Activated B cell treated with CpG ODN at 0.5 μM for 24 hours (primary cell): ENCODE results near the gene ANAPC13. TPM values are rescaled to one million over a fixed set of nuclear protein-coding genes. Genes with fewer than 3 reads are reported as not detected.

Source experiments
- ATAC-seq: fragments of 200-7000 bp; cut with Tn5 transposase; one replicate; pipeline ENCODE4 v1.10.0; 2021; ENCODE audit warnings: low read depth, mild to moderate bottlenecking, moderate library complexity
- CTCF ChIA-PET: fragments of 350-600 bp; sonication (Branson Sonifier 250); formaldehyde crosslinking; loops from one replicate; lab custom pipeline; 2021; ENCODE audit warnings: antibody characterized with exemption; lab: Charles Lee
- POLR2A ChIA-PET: fragments of 350-600 bp; sonication (Branson Sonifier 250); formaldehyde crosslinking; loops from one replicate; lab custom pipeline; 2021; ENCODE audit warnings: antibody characterized with exemption; lab: Charles Lee
- DNase-seq: peaks from one replicate; pipeline ENCODE4 v3.0.0; 2022
- H3K27ac Mint-ChIP-seq: one replicate; pipeline ENCODE4 v1.8.0; 2020; ENCODE audit warnings: mixed read lengths
- H3K27me3 Mint-ChIP-seq: one replicate; pipeline ENCODE4 v1.8.0; 2021; ENCODE audit warnings: mixed read lengths
- H3K36me3 Mint-ChIP-seq: one replicate; pipeline ENCODE4 v1.8.0; 2021; ENCODE audit warnings: low read depth, mixed read lengths
- H3K4me1 Mint-ChIP-seq: one replicate; pipeline ENCODE4 v1.8.0; 2021; ENCODE audit warnings: mixed read lengths
- H3K4me3 Mint-ChIP-seq: one replicate; pipeline ENCODE4 v1.8.0; 2020; ENCODE audit warnings: mild to moderate bottlenecking, mixed read lengths
- H3K9me3 Mint-ChIP-seq: one replicate; pipeline ENCODE4 v1.8.0; 2020; ENCODE audit warnings: mixed read lengths
- intact Hi-C: fragments of 100-400 bp; cut with micrococcal nuclease; formaldehyde crosslinking; loops from one replicate; pipeline ENCODE4 v1.15.1; 2024
- total RNA-seq: library from RNA; stranded (reverse); gene quantifications from 2 replicates; pipeline ENCODE4 v1.2.3, GENCODE V29; 2022
- TF ChIP-seq, protein P1 (sequence below): fragments of 200-600 bp; IDR thresholded peaks from one replicate; pipeline ENCODE4 v1.8.0; 2022; ENCODE audit warnings: antibody characterized with exemption, mild to moderate bottlenecking

Gene ANAPC13
- total RNA-seq, 1 donor from 2014 or later: 31.3 TPM

DNA sequence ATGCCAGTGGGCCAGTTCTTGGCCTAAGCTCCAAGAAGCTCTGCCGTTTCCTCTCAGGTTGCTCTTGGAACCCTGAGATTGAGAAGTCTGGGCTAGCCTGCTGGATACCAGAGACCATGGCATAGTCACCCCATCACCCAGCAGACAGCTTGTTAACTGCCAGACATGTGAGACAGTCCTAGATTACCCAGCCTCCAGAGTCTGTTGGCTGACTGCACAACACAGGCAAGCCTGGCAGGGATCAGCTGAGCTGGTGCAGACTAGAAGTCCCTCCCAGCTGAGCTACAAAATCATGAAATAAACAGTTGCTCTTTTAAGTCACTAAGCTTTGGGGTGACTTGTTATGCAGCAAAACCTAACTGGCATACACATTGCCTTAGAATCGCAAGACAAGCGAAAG, 5.2 kb downstream of the ANAPC13 start:
- intact Hi-C loops: loop anchor here (10.0 kb wide), 1 partner anchor 1036 kb away; no protein-coding TSS in a partner anchor
- Mint-ChIP-seq H3K27ac (no peak overlapping the region), H3K4me1 (peaks cover 24% of the 10 kb centered on the region), H3K27me3 (no peaks in the 10 kb centered on the region), H3K36me3 (peaks cover 72% of the 10 kb centered on the region), H3K9me3 (no peaks in the 10 kb centered on the region), H3K4me3 (no peak overlapping the region)
- TF ChIP-seq, protein P1, sequence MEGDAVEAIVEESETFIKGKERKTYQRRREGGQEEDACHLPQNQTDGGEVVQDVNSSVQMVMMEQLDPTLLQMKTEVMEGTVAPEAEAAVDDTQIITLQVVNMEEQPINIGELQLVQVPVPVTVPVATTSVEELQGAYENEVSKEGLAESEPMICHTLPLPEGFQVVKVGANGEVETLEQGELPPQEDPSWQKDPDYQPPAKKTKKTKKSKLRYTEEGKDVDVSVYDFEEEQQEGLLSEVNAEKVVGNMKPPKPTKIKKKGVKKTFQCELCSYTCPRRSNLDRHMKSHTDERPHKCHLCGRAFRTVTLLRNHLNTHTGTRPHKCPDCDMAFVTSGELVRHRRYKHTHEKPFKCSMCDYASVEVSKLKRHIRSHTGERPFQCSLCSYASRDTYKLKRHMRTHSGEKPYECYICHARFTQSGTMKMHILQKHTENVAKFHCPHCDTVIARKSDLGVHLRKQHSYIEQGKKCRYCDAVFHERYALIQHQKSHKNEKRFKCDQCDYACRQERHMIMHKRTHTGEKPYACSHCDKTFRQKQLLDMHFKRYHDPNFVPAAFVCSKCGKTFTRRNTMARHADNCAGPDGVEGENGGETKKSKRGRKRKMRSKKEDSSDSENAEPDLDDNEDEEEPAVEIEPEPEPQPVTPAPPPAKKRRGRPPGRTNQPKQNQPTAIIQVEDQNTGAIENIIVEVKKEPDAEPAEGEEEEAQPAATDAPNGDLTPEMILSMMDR: no peak
- ChIA-PET CTCF (interaction anchor here (1.1 to 1.6 kb wide), 3 partner anchors 11 to 268 kb away, joined by 4 to 6 read pairs (median 4); no protein-coding TSS in a partner anchor), POLR2A (interaction anchor here (0.5 to 0.7 kb wide), 2 partner anchors 169 to 230 kb away, joined by 3 read pairs; partner anchors contain the start of gene RYK)
- DNase-seq (no peak), ATAC-seq (no peak)

DNA sequence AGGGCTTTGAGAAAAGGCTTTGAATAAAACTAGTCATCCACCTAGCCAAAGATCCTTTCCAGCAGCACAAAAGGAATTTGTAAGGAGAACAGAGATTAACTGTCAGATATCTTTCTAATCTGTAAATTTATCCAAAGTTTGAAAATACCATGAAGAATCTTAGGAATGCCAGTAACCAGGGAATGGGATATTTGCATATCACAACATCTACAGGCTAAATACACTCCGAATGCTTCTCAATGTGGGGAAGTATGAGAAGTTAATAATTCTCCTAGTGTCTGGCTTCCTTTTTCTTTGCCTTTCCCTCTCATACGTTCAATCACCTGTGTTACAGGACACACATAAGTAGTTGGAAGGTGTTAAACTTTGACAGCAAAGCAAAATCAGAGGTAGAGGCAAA, 7.8 kb downstream of the ANAPC13 start:
- intact Hi-C loops: no loop called here
- ChIA-PET CTCF (interaction anchor here (1.1 to 6.5 kb wide), 6 partner anchors 8 to 281 kb away, joined by 3 to 109 read pairs (median 6); partner anchors contain the start of genes ANAPC13 and CEP63), POLR2A (no interaction called here)
- ATAC-seq: no peak
- TF ChIP-seq, protein P1: no peak
- no peak overlapping the region for H3K27ac Mint-ChIP-seq
- DNase-seq: no peak
- H3K9me3 Mint-ChIP-seq: no peaks in the 10 kb centered on the region
- peaks cover 64% of the 10 kb centered on the region for H3K36me3 Mint-ChIP-seq
- peaks cover 4% of the 10 kb centered on the region for H3K4me1 Mint-ChIP-seq
- H3K27me3 Mint-ChIP-seq: no peaks in the 10 kb centered on the region
- no peak overlapping the region for H3K4me3 Mint-ChIP-seq

GRCh38 chr3:134477002-134477401, 8.8 kb downstream of the ANAPC13 start:
- Mint-ChIP-seq H3K27ac (no peak overlapping the region), H3K4me3 (no peak overlapping the region), H3K4me1 (peaks cover 2% of the 10 kb centered on the region), H3K9me3 (no peaks in the 10 kb centered on the region), H3K27me3 (no peaks in the 10 kb centered on the region), H3K36me3 (peaks cover 62% of the 10 kb centered on the region)
- intact Hi-C loops: no loop called here
- TF ChIP-seq, protein P1: no peak
- POLR2A ChIA-PET: interaction anchor here (0.6 kb wide), 1 partner anchor 166 kb away, joined by 3 read pairs; no protein-coding TSS in a partner anchor
- ATAC-seq (no peak), DNase-seq (no peak)
- CTCF ChIA-PET: interaction anchor here (0.5 to 6.5 kb wide), 9 partner anchors 9 to 280 kb away, joined by 3 to 109 read pairs (median 5); partner anchors contain the start of genes ANAPC13 and CEP63

DNA sequence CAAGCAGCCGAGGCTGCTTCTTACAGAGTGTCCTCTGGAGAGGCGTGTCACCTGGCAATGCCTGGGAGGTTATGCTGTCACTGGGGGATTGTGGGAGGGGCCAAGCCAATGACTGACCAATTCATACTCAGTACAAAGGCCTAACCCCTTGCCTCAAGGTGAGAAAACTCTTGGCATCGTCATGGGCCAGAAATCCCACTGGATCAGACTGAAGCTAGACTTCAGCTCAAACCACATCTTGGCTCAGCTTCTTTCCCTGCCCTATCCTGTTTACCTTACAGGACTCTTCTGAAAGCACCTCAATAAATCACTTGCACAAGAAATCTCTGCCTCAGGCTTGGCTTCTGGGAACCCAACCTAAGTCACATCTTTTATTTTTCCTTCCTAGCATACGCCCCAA, 9.5 kb downstream of the ANAPC13 start:
- no peak for ATAC-seq
- H3K9me3 Mint-ChIP-seq: no peaks in the 10 kb centered on the region
- H3K27me3 Mint-ChIP-seq: no peaks in the 10 kb centered on the region
- peaks cover 2% of the 10 kb centered on the region for H3K4me1 Mint-ChIP-seq
- no peak for DNase-seq
- intact Hi-C loops: no loop called here
- TF ChIP-seq, protein P1: no peak
- H3K36me3 Mint-ChIP-seq: peaks cover 63% of the 10 kb centered on the region
- no peak overlapping the region for H3K27ac Mint-ChIP-seq
- ChIA-PET CTCF (interaction anchor here (1.2 to 6.5 kb wide), 6 partner anchors 8 to 281 kb away, joined by 4 to 109 read pairs (median 8); partner anchors contain the start of genes ANAPC13 and CEP63), POLR2A (interaction anchor here (0.6 kb wide), 2 partner anchors 8 to 1702 kb away, joined by 3 to 7 read pairs; no protein-coding TSS in a partner anchor)
- H3K4me3 Mint-ChIP-seq: no peak overlapping the region

DNA sequence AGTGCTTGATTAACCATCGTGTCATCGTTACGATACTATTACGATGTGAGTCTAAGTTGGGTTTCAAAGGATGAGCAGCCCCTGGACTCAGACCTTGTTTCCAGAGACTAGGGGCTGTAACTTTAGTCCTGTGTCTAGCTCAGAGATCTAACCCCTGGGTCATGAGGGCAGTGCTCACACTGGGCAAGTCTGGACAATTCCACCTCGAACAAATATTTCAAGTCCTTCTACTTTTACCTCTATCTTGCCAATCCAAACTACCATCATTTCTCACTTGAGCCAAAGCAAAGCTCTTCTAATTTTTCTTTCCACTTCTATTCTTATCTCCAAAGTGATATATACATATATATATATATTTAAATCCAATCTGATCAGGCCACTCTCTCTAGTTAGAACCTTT, 10.8 kb downstream of the ANAPC13 start:
- H3K36me3 Mint-ChIP-seq: peaks cover 51% of the 10 kb centered on the region
- no peaks in the 10 kb centered on the region for H3K27me3 Mint-ChIP-seq
- no peak overlapping the region for H3K4me3 Mint-ChIP-seq
- DNase-seq (no peak), ATAC-seq (no peak)
- H3K27ac Mint-ChIP-seq: no peak overlapping the region
- ChIA-PET CTCF (interaction anchor here (0.8 to 6.5 kb wide), 7 partner anchors 9 to 280 kb away, joined by 3 to 109 read pairs (median 5); partner anchors contain the start of genes ANAPC13 and CEP63), POLR2A (no interaction called here)
- H3K4me1 Mint-ChIP-seq: peaks cover 2% of the 10 kb centered on the region
- TF ChIP-seq, protein P1: no peak
- H3K9me3 Mint-ChIP-seq: no peaks in the 10 kb centered on the region
- intact Hi-C loops: loop anchor here (1.0 to 2.0 kb wide), 5 partner anchors 18 to 656 kb away; no protein-coding TSS in a partner anchor
